ENCODE results near the gene RARRES2.
A peak's percentile ranks its signal among the peaks of the same experiment; 100 is the strongest.
"Not testable (repeated sequence)": the region's sequence is repeated elsewhere in the genome, so short reads cannot be mapped to it uniquely, and the experiment has no call there.

Gene RARRES2

DNA sequence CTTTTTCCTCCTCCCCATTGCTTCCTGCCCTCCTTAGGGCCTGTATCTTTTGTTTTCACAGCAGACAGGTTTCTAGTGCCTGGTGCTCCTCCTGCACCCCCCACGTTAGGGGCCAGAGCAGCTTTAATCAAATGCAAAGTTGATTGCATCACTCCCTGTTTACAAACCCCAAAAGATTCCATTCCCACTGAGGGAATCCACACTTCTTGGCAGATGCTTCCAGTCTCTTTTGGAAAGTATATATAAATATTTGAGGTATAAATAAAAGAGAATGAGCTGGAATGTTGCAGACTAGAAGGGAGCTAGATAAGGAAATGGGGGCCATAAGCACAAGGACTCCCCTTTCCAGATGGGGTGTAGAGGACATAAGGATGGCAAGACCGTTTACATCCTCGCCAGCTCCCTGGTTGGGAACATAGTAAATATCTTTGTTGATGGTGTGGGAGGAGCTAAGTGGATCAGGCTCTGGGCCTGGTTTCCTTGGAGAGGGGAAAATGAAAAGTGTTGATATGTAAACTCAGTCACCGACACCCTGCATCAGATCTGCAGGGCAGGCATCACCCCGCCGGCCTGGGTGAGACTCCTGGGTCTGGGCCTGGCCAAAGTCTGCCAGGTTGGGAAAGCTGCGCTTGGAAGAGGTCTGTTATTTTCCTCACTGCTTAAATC, 6.2 kb downstream of the RARRES2 start:
- no peak for DNase-seq

DNA sequence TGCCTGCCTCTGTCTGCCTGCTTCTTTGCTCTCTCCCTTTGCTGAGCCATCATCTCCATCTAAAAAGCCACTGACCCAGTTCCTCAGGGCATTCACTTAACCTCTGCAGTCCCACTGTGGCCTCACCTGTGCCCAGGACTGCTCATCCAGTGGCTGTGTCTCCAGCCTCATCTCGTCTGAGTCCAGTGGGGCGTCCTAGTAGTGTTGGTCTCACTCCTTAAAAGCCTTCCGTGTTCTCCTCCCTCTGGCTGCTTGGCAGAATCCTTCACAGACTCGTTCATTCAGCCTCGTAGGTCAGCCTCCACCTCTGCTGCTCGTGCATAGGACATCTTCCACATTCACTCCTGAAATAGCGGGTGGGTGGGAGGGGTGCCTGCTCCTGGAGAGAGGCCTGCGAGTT, 7.3 kb downstream of the RARRES2 start:
- DNase-seq: no peak

DNA sequence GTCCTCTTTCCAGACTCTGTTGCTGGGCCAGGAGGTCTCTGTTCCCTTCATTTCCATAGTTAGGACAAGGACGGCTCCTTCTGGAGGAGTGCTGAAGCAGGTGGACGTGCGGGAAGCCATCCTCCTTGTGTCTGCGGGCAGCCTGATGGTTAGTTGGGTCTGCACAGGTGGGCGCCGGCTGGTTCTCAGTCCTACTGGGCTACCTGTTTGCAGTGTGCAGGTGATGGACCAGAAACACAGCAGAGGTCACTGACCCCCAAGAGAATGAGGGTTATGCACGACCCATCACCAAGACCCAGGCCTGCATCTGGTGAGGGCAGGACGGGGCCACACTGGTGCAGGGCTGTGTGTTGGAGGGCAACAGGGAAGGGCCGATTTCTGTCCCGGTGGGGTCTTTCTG, 7.8 kb downstream of the RARRES2 start:
- no peak for DNase-seq

DNA sequence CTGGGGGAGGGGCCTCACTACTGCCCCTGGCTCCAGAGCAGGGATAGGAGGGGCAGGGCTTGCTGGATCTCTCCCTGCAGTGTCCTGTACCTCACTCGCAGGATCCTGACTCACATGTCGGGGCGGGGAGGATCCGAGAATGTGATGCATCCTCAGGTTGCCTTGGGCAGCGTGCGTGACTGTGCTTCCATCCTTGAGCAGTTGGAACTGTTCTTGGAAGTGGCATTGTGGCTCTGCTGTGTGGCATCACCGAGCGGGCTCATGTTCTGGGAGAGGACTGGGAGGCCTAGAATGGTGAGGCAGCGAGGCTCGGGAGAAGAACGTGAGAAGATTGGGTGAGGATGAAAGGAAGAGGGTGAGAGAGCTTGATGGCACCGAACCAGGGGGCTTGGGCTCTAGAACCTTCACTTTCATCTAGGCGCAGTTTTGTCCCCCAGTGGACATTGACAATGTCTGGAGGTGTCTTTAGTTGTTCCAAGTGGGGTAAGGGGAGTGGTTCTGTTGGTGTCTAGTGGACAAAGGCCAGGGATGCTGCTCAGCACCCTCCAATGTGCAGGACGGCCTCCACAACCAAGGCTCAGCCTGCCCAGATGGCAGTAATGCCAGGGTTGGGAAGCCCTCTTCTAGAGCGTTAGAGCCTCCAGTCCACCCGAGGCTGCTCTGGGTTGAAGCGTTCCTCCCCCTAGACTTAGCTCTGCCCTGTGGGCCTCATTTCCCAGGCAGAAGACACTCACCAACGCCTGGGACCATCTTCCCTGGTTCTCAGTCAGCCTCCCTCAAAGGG, 8.4 kb downstream of the RARRES2 start:
- DNase-seq: no peak

DNA sequence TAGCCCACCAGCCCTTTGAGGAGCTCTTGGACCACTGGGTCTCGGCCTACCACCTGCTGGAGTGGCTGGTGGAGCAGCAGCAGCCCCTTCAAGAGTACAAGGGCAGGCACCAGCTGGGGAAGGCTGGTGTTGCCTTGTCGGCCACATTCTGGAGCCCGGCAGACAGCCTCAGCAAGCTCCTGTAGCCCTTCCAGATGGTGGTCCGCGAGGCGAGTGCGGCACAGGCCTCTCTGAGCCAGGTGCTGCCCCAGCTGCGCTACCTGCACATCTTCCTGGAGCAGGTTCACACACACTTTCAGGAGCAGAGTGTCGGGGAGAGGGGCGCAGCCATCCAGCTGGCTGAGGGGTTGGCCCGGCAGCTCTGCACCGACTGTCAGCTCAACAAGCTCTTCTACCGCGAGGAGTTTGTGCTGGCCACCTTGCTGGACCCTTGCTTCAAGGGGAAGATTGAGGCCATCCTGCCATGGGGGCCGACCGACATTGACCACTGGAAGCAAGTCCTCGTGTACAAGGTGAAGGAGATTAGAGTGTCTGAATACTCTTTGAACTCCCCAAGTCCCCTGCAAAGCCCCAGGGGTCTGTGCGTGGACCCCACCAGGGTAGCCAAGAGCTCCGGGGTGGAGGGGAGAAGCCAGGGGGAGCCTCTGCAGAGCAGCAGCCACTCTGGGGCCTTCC, 11.1 kb downstream of the RARRES2 start:
- DNase-seq: no peak

GRCh38 chr7:150329331-150330120, 11.9 kb downstream of the RARRES2 start:
- no peak for DNase-seq

DNA sequence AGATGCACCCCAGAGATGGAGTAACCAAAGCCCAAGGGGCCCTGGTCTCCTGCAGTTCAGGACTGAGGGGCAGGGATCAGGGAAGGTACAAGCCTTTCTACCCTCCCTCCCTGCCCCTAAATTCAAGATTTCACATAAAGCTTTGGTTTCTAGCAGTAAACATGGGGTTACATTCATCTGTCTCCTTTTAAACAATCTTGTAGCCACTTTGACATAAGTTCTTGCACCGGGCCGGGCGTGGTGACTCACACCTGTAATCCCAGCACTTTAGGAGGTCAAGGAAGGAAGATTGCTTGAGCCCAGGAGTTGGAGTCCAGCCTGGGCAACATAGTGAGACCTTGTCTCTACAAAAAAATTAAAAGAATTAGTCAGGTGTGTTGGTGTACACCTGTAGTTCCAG, 14.1 kb downstream of the RARRES2 start:
- DNase-seq: no peak

DNA sequence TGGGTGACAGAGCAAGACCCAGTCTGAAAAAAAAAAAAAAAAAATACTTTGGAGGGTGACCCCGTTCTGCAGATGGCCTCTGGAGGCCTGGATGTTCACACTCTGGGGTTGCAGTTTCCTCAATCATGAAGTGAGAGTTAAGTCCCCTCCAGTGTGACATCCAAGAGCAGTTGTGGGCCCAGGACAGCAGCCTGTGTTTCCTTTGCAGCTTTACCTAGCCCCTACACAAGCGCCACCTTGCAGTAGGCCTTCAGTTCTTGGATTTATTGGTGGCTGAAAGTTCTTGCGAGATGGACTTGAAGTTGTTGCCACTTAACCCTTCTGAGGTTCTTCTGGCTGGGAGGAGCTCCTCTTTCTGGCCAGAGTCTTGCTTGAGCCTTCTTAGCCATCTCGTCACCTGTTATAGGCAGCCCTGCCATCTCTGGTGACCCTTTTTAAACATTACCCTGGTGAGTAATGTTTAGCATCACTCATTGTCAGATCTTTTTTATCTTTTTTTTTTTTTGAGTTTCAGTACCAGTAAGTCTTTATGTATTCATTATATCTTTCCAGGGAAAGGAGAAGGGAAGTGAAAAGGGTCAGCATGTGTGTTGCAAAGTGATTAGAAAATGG, 14.7 kb downstream of the RARRES2 start:
- no peak for DNase-seq

DNA sequence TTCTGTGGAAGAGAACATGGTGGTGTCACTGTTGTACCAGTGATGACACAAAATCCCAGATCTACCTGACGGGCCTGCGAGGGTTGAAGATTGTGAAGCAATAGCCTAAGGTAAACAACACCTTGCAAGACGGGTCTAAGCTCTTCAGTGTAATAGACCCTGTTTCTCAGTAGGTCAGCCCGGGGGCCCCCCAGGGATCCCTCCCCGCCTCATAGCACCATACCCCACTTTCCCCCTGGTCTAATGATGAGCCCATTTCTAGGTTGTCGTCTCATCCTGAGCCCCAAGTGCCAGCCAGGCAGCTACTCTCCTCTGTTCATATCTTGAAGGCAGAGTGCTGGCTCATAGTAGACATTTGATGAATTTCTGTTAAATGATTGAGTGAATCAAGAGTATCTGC, 15.5 kb downstream of the RARRES2 start:
- no peak for DNase-seq

- no peak for DNase-seq
These were observed 16.3 kb downstream of the RARRES2 start for GRCh38 chr7:150325110-150325611.

- no peak for DNase-seq
These were observed 17.0 kb downstream of the RARRES2 start for GRCh38 chr7:150324373-150324961.

DNA sequence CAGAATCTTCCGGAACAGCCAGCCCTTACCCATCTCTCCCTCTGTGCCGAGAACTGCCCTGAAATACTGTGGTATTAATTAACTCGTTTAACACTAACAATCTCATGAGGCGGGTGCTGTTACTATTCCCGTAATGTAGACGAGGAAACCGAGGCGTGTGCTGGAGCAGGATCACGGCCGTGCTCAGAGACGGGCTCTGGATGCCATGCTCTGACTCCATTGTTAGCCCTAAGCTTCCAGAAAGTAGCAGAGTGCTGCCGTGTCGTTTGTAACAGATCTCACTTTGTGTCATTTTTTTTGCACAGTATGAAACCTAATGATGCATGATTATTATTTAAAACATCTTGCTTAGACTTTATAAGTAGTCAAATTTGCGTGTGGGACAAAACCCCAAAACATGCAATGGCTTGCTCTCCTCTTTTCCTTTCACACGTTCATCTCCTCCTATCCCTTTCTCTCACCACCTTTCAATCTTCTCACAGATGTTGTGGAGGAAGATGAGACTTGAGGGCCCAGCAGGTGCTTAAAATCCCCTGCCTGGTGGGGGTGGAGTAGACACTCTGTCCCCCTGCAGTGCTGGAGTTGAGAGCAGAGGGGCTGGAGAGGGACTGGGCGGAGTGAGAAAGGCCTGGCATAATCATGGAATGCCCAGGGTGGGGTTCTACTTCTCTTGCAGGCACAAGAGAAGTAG, 17.6 kb downstream of the RARRES2 start:
- peak; percentile 25 for DNase-seq

GRCh38 chr7:150322833-150323681, 18.4 kb downstream of the RARRES2 start, which contains the start of the genes ACTR3C and LRRC61:
ACTR3C (minus strand) TSS chr7:150323545; CDS start chr7:150295296, 28,249 bp downstream.
LRRC61 (plus strand) TSS chr7:150323355; CDS start chr7:150336862, 13,507 bp downstream.
- DNase-seq: peak; percentile 74

GRCh38 chr7:150322114-150322832, 19.2 kb downstream of the RARRES2 start:
- DNase-seq: no peak

DNA sequence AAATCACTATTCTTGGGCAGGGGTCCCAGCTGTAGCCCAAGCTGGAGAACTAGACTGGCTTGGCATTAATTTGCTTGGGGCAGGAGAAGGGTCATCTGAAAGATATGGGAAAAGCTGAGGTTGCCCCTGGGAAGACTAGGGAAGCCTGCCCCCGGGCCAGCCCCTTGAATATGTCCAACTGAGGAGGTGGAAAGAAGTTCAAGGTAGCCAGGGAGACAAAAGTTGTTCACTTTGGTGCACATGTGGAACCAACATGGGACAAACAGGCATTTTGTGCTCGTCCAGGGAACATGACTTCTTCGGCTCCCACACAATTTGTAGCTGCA, 19.7 kb downstream of the RARRES2 start:
- no peak for DNase-seq

GRCh38 chr7:150317748-150318444, 23.5 kb downstream of the RARRES2 start:
- no peak for DNase-seq

- not testable (repeated sequence) for DNase-seq
These were observed 24.4 kb downstream of the RARRES2 start for GRCh38 chr7:150316987-150317386.

- DNase-seq: no peak
These were observed 26.7 kb downstream of the RARRES2 start for GRCh38 chr7:150314639-150315239.

GRCh38 chr7:150313870-150314269, 27.6 kb downstream of the RARRES2 start:
- DNase-seq: no peak
